HG03280 (cell line): ENCODE results near the gene STX10.
A peak's percentile ranks its signal among the peaks of the same experiment; 100 is the strongest.
"Not testable (repeated sequence)": the region's sequence is repeated elsewhere in the genome, so short reads cannot be mapped to it uniquely, and the experiment has no call there.

Experiments
- ATAC-seq: cut with Tn5 transposase; IDR thresholded peaks from one replicate; pipeline ENCODE4 v1.9.1; 2021; ENCODE audit warnings: mild to moderate bottlenecking, moderate library complexity; ENCODE audit not compliant: unreplicated experiment

The STX10 gene

GRCh38 chr19:13165162-13165997 lies 15.2 kb upstream of the STX10 start:
- ATAC-seq, result no peak

- ATAC-seq, result no peak
Observed at GRCh38 chr19:13164343-13165161, 14.4 kb upstream of the STX10 start.

- ATAC-seq, result no peak
Observed at GRCh38 chr19:13163609-13164342, 13.6 kb upstream of the STX10 start.

GRCh38 chr19:13162724-13163608 lies 12.8 kb upstream of the STX10 start:
- ATAC-seq, result peak; percentile 34

- no peak for ATAC-seq
Observed at GRCh38 chr19:13160557-13160956, 10.4 kb upstream of the STX10 start.

DNA sequence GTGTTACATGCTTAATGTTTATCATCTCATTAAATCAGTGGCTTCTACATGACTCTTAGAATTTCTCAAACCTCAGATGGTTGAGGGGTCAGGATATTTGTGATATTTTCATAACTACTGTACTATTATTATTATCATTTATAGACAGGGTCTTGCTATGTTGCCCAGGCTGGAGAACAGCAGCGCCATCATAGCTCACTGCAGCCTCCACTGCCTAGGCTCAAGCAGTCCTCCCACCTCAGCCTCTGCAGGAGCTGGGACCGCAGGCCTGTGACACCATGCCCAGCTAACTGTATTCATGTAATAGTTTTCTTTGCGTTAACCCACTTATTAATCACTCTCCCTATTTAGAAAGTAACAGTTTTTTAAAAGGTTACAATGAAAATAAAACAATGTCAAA lies 9.5 kb upstream of the STX10 start:
- no peak for ATAC-seq

DNA sequence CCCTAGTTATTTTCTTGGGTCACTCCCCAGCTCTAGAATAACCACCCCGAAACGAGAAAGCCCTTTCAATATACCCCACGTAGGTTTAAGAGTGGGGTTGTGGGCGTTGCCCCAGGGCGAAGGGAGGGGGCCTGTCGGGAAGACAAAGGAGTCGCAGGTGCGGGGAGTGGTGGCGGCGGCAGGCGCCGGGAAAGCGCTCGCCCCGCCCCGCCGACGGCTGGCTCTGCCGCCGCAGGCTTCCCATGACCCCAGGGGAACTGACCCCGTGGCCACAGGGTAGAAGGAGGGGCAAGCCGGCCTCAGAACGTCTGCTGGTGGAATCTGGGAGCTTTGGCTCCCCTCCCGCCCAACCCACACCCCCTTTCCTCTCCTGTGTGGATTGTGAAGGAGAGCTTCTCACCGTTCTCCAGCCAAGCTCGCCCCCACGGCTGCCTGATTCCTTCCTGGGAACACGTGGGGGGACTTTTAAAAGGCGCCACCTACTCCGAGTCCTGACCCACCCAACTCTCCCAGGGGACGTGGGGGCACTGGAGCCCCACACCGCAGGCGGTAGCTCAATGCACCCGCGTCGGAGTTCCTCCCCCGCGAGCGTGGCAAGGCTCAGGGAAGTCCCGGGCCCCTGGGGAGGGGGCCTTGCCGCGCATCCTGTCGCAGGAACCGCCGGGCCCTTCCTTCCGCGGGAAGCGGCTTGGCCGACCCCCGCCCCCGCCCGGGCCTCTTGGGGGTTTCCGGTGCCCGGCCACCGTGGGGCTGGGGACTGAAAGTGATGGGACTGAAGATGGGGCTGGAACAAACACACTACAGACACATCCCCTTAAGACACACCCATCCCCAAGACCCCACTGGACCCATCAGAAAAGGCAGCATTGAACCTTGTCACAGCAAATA lies 5.5 kb upstream of the STX10 start:
- no peak for ATAC-seq

DNA sequence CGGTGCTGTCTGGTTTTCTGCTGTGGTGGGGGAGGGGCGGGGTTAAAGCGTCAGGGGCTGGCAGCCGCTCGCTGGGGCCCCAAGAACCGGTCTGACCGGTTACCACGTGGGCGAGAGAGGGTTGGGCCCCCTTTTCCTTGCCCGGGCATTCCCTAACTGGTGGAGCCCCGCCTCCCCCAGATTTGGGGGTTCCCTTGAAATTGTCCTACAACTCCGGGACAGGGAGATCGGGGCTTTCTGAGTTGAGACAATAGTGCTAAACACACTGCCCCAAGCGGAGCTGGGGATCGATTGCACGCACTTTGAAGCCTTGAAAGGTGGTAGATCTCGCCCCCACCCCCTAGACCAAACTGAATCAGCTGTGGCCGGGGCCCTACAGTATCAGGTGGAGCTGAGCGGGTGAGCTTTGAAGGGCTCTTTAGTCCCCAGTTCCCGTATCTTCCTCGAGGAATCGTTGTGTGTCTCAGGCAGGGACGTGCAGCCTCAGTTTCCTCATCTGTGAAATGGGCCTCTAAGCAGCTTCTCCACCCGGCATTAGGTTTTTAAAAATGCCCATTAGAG lies 4.8 kb upstream of the STX10 start:
- ATAC-seq, result no peak

- no peak for ATAC-seq
Observed at GRCh38 chr19:13154241-13154778, 4.1 kb upstream of the STX10 start.

DNA sequence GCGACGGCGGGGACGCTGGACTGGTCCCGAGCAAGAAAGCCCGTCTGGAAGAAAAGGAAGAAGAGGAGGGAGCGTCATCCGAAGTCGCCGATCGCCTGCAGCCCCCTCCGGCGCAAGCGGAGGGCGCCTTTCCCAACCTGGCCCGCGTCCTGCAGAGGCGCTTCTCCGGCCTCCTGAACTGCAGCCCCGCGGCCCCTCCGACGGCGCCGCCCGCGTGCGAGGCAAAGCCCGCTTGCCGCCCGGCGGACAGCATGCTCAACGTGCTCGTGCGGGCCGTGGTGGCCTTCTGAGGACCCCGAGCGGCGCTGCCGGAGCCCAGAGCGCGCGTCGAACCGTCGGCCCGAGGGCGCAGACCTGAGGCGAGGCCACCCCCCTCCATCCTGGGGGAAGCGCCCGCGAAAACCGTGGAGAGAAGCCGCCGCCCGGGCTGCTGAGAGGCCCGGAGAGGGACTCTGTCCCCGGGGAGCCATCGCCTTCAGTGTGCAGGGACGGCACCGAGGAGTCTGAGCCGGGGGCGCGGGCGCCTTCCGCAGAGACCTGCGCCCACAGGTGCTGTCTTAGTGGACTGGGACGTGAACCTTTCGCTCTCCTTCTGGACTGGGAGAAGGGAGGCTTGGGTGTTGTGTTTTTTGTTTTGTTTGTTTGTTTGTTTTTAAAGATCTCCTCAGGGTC lies 3.5 kb upstream of the STX10 start:
- no peak for ATAC-seq

DNA sequence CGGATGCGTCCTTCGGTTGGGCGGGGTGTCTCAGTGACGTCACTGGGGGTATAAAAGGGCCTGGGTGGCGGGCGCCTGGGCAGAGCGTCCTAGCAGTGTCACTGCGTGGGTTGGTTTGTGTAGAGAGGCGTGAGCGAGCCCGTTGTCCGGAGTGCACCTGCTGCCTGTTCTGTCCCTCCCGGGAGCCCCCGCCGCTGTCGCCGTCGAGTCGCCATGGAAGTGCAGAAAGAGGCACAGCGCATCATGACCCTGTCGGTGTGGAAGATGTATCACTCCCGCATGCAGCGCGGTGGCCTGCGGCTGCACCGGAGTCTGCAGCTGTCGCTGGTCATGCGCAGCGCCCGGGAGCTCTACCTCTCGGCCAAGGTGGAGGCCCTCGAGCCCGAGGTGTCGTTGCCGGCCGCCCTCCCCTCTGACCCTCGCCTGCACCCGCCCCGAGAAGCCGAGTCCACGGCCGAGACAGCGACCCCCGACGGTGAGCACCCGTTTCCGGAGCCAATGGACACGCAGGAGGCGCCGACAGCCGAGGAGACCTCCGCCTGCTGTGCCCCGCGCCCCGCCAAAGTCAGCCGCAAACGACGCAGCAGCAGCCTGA lies 2.9 kb upstream of the STX10 start:
- ATAC-seq, result peak; percentile 30

GRCh38 chr19:13152356-13152973 lies 2.3 kb upstream of the STX10 start:
- ATAC-seq, result peak; percentile 3

DNA sequence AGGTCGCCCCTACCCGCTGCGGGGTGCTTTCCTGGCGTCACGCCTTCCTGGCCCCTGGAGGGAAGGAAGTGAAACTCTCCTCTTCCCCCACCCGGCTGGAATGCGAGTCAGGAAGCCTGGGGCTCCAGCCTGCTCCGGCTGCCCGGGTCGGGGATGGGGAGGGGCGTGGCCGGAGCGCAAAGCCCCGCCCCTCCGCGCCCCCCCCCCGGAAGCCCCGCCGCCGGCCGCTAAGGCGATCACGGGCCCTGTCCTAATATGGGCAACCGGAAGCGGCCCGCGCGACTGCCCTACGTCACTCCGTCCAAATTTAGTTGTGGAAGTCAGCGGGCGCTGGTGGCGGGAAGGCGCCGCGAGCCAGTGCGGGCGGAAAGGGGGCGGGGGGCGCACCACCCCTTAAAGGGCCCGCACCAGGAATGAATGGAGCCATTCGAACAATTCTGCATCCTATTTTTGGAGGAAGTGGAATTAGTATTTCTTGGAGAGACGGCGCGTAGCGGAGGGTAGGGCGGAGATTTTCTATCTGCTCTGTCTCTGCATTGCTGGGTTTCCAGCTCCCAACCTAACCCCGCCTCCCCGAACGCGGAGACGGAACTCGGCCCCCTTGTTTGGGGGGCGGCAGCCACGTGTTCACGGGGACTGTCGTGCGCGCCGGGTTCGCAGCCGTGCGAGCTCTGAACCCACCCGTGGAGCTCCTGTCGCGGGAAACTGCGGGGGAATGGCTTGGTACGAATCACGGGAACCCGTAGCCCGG lies 1.6 kb upstream of the STX10 start:
- ATAC-seq, result peak; percentile 44

DNA sequence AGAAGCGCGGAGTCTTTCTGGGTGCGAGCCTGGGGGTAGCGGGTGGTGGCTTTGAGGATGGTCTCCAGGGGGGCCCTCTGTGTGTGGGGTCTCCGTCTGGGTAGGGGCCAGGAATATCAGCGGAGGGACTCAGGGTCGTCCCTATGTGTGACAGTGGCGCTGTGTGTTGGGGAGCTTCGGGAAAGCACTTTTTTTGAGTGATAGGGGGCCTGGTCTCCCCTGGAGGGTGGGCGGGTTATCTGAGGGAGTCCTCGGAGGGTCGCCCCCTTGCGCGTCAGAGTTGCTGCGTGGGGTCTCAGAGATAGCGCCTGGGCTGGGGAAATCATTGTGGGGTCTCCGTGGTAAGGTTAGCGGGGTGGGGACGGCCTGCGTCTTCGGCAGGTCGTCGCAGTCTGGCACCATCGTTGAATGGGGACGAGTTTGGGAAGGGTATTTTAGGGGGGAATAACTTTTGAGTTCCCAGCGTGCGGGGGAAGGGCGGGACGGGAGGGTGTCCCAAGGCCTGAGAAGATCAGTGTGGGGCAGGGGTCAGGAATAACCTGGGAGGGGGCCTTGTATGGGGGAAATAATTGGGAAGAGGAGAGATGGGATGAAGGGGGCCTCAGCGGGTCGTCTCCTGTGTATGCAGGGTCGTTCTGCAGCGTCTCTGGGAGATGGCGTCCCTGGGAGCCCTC lies 893 bp upstream of the STX10 start:
- ATAC-seq, result no peak

DNA sequence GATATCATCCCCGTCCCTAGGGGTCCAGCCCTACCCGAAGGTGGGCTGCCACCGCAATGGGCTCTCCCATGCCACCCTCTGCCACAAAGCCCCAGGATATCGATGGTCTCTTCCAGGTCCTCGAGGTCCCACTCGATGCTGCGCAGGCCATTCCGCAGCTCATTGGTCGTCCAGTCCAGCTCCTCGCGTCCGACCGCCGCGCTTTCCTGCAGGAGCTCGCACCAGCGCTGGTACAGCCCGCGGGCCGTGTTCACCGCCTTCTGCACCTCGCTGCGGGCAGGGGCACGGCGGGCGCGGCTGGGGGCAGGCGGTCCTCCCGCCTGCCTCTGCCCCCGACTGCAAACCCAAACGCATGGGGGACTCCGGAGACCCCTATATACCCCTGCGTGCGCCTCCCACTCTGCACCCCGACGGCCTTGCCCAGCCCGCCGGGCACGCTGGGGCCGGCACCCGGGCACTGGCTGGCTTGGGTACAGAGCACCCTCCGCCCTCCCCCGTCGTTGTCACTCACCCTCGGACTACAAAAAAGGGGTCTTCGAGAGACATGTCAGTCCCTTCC lies 468 bp downstream of the STX10 start:
- ATAC-seq, result no peak

GRCh38 chr19:13149173-13149627 lies 975 bp downstream of the STX10 start:
- ATAC-seq, result not testable (repeated sequence)
